Measurements from ENCODE around the gene P4HA1. TPM values are rescaled to one million over a fixed set of nuclear protein-coding genes. Genes with fewer than 3 reads are reported as not detected.

The P4HA1 gene
- total RNA-seq, 1 experiment from 2014 or later: 46.5 TPM

DNA sequence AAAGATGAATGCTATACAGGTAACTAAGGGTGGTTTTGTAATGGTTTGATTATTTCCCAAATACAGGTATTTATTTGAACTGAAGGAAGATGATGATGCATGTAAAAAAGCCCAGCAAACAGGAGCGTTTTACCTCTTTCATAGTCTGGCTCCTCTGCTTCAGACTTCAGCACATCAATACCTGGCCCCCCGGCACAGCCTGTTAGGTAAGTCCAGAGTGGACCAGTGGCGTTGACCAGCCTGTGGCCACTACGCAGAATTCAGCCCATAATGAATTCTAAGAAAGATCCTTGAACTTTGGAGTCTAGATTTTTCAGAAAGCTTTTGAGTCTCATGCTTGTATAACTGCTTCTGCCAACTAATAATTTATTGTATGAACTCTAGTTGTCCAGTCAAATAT is 23.3 kb upstream of the P4HA1 start:
- H3K9me3 ChIP-seq: no peaks in the 10 kb centered on the region
- no peak overlapping the region for H3K4me3 ChIP-seq (ENCODE audit: low read depth, low read length)
- Mint-ChIP-seq H3K4me1 (ENCODE audit: low read depth, unreplicated experiment) (peaks cover 21% of the 10 kb centered on the region), H3K4me3 (ENCODE audit: unreplicated experiment) (no peak overlapping the region), H3K27me3 (ENCODE audit: insufficient read depth, unreplicated experiment) (no peaks in the 10 kb centered on the region), H3K36me3 (ENCODE audit: insufficient read depth, unreplicated experiment) (peaks cover 29% of the 10 kb centered on the region), H3K9me3 (ENCODE audit: unreplicated experiment) (no peaks in the 10 kb centered on the region), H3K27ac (ENCODE audit: unreplicated experiment) (no peak overlapping the region)
- CTCF ChIA-PET: no interaction called here
- TF ChIP-seq, protein P1, sequence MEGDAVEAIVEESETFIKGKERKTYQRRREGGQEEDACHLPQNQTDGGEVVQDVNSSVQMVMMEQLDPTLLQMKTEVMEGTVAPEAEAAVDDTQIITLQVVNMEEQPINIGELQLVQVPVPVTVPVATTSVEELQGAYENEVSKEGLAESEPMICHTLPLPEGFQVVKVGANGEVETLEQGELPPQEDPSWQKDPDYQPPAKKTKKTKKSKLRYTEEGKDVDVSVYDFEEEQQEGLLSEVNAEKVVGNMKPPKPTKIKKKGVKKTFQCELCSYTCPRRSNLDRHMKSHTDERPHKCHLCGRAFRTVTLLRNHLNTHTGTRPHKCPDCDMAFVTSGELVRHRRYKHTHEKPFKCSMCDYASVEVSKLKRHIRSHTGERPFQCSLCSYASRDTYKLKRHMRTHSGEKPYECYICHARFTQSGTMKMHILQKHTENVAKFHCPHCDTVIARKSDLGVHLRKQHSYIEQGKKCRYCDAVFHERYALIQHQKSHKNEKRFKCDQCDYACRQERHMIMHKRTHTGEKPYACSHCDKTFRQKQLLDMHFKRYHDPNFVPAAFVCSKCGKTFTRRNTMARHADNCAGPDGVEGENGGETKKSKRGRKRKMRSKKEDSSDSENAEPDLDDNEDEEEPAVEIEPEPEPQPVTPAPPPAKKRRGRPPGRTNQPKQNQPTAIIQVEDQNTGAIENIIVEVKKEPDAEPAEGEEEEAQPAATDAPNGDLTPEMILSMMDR (IDR thresholded peaks at IDR 0.05; ENCODE audit: insufficient read depth in 1 of 2, low read depth in 1 of 2, low read length in 1 of 2, severe bottlenecking in 1 of 2, unreplicated experiment in 1 of 2): no peak
- H3K27me3 ChIP-seq (replicated peaks; ENCODE audit: control insufficient read depth, insufficient read depth, low read length): no peaks in the 10 kb centered on the region
- BruUV-seq (replicated peaks): no TSS peak
- H3K4me1 ChIP-seq: peaks cover 31% of the 10 kb centered on the region
- POLR2A ChIA-PET: no interaction called here
- intact Hi-C loops (cut with micrococcal nuclease; ENCODE audit: unreplicated experiment): loop anchor here (2.0 kb wide), 1 partner anchor 13 kb away; no protein-coding TSS in a partner anchor
- no peak for DNase-seq
- peaks cover 5% of the 10 kb centered on the region for H3K36me3 ChIP-seq (ENCODE audit: control insufficient read depth, insufficient read depth, low read length)

DNA sequence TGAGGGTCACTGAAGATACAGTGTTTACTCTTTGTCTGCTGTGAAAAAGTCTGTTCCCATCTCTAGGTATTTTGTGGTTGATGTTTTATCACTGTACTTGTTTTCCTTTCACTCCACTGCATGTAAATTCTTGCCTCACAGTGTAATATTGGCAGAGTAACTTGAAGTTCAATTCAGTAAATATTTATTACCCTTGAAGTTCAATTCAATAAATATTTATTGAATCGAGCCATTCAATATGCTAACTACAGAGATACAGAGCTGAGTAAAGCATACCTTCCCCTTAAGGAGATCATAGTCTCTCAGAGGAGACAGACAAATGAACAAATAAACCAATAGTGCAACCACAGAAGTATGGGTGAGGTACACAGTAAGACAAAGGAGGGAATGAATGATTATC is 22.8 kb upstream of the P4HA1 start:
- H3K36me3 Mint-ChIP-seq (ENCODE audit: insufficient read depth, unreplicated experiment): peaks cover 27% of the 10 kb centered on the region
- H3K27me3 Mint-ChIP-seq (ENCODE audit: insufficient read depth, unreplicated experiment): no peaks in the 10 kb centered on the region
- peaks cover 4% of the 10 kb centered on the region; the same call in 1 of the 2 replicates for H3K36me3 ChIP-seq (ENCODE audit: control insufficient read depth, insufficient read depth, low read length)
- peaks cover 31% of the 10 kb centered on the region for H3K4me1 ChIP-seq
- DNase-seq: no peak
- H3K27me3 ChIP-seq (replicated peaks; ENCODE audit: control insufficient read depth, insufficient read depth, low read length): no peaks in the 10 kb centered on the region
- H3K4me3 ChIP-seq (ENCODE audit: low read depth, low read length): no peak overlapping the region
- TF ChIP-seq, protein P1 (IDR thresholded peaks at IDR 0.05; ENCODE audit: insufficient read depth in 1 of 2, low read depth in 1 of 2, low read length in 1 of 2, severe bottlenecking in 1 of 2, unreplicated experiment in 1 of 2): no peak
- POLR2A ChIA-PET: no interaction called here
- H3K4me3 Mint-ChIP-seq (ENCODE audit: unreplicated experiment): no peak overlapping the region
- CTCF ChIA-PET: interaction anchor here (0.5 to 1.0 kb wide), 2 partner anchors 9 to 23 kb away, joined by 3 to 4 read pairs; partner anchors contain the start of gene NUDT13
- H3K27ac Mint-ChIP-seq (ENCODE audit: unreplicated experiment): no peak overlapping the region
- BruUV-seq (replicated peaks): no TSS peak
- intact Hi-C loops (cut with micrococcal nuclease; ENCODE audit: unreplicated experiment): loop anchor here (2.0 kb wide), 1 partner anchor 13 kb away; no protein-coding TSS in a partner anchor
- H3K9me3 Mint-ChIP-seq (ENCODE audit: unreplicated experiment): no peaks in the 10 kb centered on the region
- no peaks in the 10 kb centered on the region for H3K9me3 ChIP-seq
- peaks cover 21% of the 10 kb centered on the region for H3K4me1 Mint-ChIP-seq (ENCODE audit: low read depth, unreplicated experiment)

DNA sequence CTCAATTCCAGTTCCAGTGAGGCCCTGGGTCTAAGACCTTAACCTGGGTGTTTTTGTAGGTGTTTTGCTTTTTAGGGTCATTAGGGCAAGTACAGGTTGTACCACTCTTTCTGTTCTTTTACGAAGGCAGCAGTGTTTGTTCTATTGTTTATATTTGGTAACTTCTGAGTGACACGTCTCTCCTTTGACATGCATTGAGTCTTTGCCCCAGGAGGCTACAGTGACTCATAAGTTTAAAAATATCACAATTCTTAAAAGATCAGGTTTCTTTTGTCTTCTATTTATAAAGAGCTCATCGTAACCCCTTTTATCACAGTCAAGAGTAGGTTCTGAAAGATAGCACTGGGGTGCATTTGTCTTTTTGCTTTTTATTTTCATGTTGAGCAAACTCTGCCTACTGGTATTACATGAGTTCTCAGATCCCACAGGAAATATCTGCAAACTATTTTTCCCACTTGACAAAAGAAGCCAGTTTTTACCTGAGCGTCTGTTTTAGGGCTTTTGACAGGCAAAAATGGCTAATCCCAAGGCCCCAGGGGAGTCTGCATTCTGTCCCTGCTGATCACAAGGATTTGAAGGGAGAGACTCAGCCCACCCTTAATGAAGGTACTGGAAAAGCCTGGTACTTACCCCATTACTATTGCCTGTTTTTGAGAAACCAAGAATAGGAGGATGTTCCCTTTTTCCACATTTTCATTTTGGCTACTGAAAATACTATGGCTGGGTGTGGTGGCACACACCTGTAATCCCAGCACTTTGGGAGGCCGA is 21.5 kb upstream of the P4HA1 start:
- intact Hi-C loops (cut with micrococcal nuclease; ENCODE audit: unreplicated experiment): loop anchor here (1.0 to 2.0 kb wide), 2 partner anchors 15 to 22 kb away; partner anchors contain the start of gene P4HA1
- H3K4me3 ChIP-seq (ENCODE audit: low read depth, low read length): no peak overlapping the region
- TF ChIP-seq, protein P1 (IDR thresholded peaks at IDR 0.05; ENCODE audit: insufficient read depth in 1 of 2, low read depth in 1 of 2, low read length in 1 of 2, severe bottlenecking in 1 of 2, unreplicated experiment in 1 of 2): no peak
- Mint-ChIP-seq H3K4me1 (ENCODE audit: low read depth, unreplicated experiment) (peaks cover 14% of the 10 kb centered on the region), H3K4me3 (ENCODE audit: unreplicated experiment) (peak overlapping the region; percentile 45), H3K36me3 (ENCODE audit: insufficient read depth, unreplicated experiment) (peaks cover 17% of the 10 kb centered on the region), H3K9me3 (ENCODE audit: unreplicated experiment) (no peaks in the 10 kb centered on the region), H3K27me3 (ENCODE audit: insufficient read depth, unreplicated experiment) (no peaks in the 10 kb centered on the region), H3K27ac (ENCODE audit: unreplicated experiment) (peak overlapping the region; percentile 45)
- peaks cover 26% of the 10 kb centered on the region for H3K4me1 ChIP-seq
- BruUV-seq (replicated peaks): no TSS peak
- DNase-seq: peak in 1 of 2 experiments; percentile 58
- ChIA-PET CTCF (interaction anchor here (0.6 to 1.0 kb wide), 3 partner anchors 14 to 34 kb away, joined by 3 to 30 read pairs (median 3); partner anchors contain the start of gene P4HA1), POLR2A (interaction anchor here (1.6 kb wide), 1 partner anchor 21 kb away, joined by 9 read pairs; the partner anchor contains the start of gene P4HA1)
- peaks cover 2% of the 10 kb centered on the region; the same call in 1 of the 2 replicates for H3K36me3 ChIP-seq (ENCODE audit: control insufficient read depth, insufficient read depth, low read length)
- no peaks in the 10 kb centered on the region for H3K27me3 ChIP-seq (replicated peaks; ENCODE audit: control insufficient read depth, insufficient read depth, low read length)
- no peaks in the 10 kb centered on the region for H3K9me3 ChIP-seq

All from Caco-2 (cell line).